Lower leg skin (tissue), 3 donors: ENCODE measurements around the gene MRM2.

Experiments used
- CTCF ChIP-seq, 3 donors: fragments of 450-650 bp; IDR thresholded peaks; one replicate each; pipeline ENCODE4 v1.5.1; 2016; ENCODE audit warnings: antibody characterized with exemption in 3 of 3, mild to moderate bottlenecking in 3 of 3, moderate library complexity in 2 of 3
- POLR2A ChIP-seq, 2 donors: fragments of 450-650 bp; IDR thresholded peaks; one replicate each; pipeline ENCODE4 v1.6.1; 2016 to 2017; ENCODE audit warnings: antibody characterized with exemption in 2 of 2, mild to moderate bottlenecking in 1 of 2, moderate library complexity in 1 of 2

GRCh38 chr7:2261611-2262010, 19.6 kb upstream of the MRM2 start:
- TF ChIP-seq CTCF (IDR thresholded peaks at IDR 0.05): no peak
- TF ChIP-seq POLR2A (IDR thresholded peaks at IDR 0.05): no peak
